Measurements from ENCODE around the gene DLG5. TPM values are rescaled to one million over a fixed set of nuclear protein-coding genes. Genes with fewer than 3 reads are reported as not detected.

The DLG5 gene
- total RNA-seq, 3 donors from 2014 or later, result 28.9 to 78.3 (median 35.1) TPM

DNA sequence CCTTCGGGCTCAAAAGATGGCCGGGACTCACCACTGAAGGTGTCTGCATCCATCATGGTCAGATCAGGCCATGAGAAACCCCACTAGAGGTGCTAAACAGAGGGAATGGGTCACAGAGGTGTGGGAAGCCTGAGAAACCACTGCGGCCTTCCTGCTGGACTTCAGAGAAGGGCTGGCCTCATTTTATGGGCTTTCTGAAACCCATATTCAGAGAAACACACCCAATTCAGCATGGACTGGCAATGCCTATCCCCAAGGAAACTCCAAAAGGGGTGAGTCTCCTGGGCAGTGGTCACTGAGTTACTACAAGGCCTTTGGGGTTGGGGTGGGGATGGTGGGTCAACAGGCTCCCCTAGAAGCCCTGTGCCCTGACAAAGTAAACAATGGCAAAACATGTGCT lies 58.0 kb downstream of the DLG5 start:
- Histone ChIP-seq H3K4me3 (no peak overlapping the region), H3K4me1 (ENCODE audit: low read depth) (peaks cover 12% of the 10 kb centered on the region), H3K9me3 (no peaks in the 10 kb centered on the region), H3K36me3 (ENCODE audit: low read depth) (no peaks in the 10 kb centered on the region)
- intact Hi-C loops (cut with DNase I, micrococcal nuclease), result no loop called here
- TF ChIP-seq, protein P1, sequence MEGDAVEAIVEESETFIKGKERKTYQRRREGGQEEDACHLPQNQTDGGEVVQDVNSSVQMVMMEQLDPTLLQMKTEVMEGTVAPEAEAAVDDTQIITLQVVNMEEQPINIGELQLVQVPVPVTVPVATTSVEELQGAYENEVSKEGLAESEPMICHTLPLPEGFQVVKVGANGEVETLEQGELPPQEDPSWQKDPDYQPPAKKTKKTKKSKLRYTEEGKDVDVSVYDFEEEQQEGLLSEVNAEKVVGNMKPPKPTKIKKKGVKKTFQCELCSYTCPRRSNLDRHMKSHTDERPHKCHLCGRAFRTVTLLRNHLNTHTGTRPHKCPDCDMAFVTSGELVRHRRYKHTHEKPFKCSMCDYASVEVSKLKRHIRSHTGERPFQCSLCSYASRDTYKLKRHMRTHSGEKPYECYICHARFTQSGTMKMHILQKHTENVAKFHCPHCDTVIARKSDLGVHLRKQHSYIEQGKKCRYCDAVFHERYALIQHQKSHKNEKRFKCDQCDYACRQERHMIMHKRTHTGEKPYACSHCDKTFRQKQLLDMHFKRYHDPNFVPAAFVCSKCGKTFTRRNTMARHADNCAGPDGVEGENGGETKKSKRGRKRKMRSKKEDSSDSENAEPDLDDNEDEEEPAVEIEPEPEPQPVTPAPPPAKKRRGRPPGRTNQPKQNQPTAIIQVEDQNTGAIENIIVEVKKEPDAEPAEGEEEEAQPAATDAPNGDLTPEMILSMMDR (IDR thresholded peaks at IDR 0.05), result no peak
- DNase-seq (no peak), ATAC-seq (no peak)

DNA sequence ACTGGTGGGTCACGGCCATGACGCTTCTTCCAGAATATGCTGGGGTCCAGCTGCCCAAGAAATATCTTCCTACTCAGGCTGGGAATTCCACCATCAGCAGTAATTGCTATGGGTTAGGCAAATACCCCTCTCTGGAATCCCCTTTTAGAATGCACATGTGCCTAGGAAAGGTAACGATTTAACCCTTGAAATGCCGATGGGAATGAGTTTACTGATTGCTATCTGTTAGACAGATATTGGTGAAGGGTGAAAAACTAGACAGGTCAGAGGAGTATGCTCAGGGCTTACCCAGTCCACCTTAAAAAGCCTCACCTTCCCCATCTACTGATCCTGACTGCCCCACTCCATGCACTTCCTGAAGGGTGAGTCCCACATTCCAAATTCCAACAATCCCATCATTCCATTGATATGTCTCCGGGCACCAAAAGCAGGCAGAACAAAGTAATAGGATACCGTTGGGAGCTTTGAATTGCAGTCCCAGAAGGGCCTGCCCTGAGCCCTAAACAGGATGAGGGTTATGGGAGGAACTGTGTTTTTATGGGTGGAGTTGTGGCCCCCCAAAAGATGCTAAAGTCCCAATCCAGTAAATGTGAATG lies 59.3 kb downstream of the DLG5 start:
- intact Hi-C loops (cut with DNase I, micrococcal nuclease), result no loop called here
- Histone ChIP-seq H3K4me1 (ENCODE audit: low read depth) (peaks cover 12% of the 10 kb centered on the region), H3K4me3 (no peak overlapping the region), H3K36me3 (ENCODE audit: low read depth) (no peaks in the 10 kb centered on the region), H3K9me3 (no peaks in the 10 kb centered on the region)
- ATAC-seq, result no peak
- TF ChIP-seq, protein P1 (IDR thresholded peaks at IDR 0.05), result no peak
- no peak for DNase-seq

DNA sequence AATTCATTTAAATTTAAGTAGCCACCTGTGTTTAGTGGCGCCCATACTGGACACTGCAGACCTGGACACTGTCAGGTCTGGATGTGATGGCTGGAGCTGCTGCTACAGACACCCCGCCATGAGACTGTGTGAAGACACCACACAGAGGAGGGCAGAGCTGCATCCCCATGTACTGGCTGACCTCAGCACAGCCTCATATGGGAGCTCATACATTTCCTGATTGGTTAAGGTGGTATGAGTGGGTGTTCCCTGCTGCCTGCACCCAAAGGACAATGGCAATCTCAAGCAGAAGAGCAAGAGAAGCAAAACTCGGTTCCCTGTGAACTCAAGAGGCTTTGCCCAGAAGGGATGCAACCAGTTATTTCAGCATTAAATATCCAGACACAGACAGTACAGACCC lies 60.0 kb downstream of the DLG5 start:
- peaks cover 12% of the 10 kb centered on the region for H3K4me1 ChIP-seq (ENCODE audit: low read depth)
- ATAC-seq, result peak; percentile 26
- no peaks in the 10 kb centered on the region for H3K9me3 ChIP-seq
- no peak for DNase-seq
- TF ChIP-seq, protein P1 (IDR thresholded peaks at IDR 0.05), result no peak
- no peak overlapping the region for H3K4me3 ChIP-seq
- intact Hi-C loops (cut with DNase I, micrococcal nuclease), result no loop called here
- H3K36me3 ChIP-seq (ENCODE audit: low read depth), result no peaks in the 10 kb centered on the region

DNA sequence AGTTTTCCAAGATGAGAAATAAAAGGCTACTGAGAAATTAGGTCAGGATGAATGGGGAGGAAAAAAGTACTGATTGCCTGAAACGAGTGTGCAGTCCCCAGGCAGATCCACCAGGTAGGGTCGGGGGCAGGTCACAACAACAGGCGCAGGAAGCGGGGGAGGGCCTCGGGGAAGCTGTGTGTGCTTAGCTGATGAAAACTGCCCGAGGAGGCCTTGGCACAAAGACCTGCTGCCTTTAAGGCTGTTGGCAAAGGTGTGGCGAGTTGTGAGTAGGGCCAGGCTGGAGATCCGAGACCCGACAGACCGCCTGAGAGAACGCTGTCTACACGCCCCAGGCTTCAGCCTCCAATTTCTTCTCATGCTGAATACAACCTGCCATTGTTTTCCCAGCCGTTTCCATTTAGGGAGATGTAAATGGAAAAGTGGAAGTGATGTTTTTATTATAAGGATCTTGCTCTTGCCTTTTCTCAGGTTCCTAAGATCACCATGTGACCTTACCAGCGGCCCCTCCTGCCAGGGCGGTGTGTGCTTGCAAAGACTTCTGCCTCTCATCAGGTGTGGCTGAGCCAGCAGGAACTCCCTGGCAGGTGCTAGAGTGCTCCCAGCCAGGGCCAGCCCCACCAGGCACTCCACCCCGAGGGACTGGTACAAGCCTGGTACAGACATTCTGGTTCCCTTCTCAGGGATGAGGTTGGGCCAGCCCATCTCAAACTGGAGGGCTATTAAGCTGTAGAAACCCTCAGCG lies 60.8 kb downstream of the DLG5 start:
- Histone ChIP-seq H3K4me3 (no peak overlapping the region), H3K4me1 (ENCODE audit: low read depth) (peaks cover 12% of the 10 kb centered on the region), H3K36me3 (ENCODE audit: low read depth) (no peaks in the 10 kb centered on the region), H3K9me3 (no peaks in the 10 kb centered on the region)
- ATAC-seq (peak; percentile 90), DNase-seq (peak; percentile 65 to 74 (median 72))
- TF ChIP-seq, protein P1 (IDR thresholded peaks at IDR 0.05), result no peak
- intact Hi-C loops (cut with DNase I, micrococcal nuclease), result no loop called here

DNA sequence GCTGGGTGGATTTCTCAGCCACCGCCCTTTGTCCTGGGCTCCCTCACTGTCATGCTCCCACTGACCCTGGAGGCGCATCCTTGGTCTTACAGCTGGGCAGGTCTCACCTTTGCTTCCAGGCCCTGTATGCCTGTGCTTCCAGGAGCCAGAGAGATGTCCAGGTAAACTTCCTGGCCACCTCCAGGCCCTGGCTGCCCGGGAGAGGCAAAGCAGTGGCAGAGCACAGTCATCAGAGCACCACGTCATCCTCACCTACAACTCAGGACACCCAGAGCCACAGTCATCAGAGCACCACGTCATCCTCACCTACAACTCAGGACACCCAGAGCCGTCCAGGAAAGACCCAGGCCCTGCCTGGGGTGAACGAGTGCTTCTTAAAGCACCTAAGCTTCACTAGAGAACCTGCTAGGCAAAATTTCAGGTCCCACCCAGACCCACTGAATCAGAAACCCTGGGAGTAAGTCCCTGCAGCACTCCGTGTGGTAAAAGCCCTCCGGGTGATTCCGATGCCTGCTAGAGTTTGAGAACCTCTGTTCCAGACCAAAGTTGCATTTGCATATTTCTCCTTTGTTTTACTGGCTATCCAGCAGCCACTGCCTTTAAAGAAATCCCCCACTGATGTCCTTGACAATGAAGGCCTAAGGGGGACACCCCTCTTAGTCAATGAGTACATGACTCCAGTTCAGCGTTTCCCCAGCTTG lies 62.3 kb downstream of the DLG5 start:
- peaks cover 12% of the 10 kb centered on the region for H3K4me1 ChIP-seq (ENCODE audit: low read depth)
- H3K4me3 ChIP-seq, result no peak overlapping the region
- DNase-seq, result no peak
- no peaks in the 10 kb centered on the region for H3K36me3 ChIP-seq (ENCODE audit: low read depth)
- H3K9me3 ChIP-seq, result no peaks in the 10 kb centered on the region
- TF ChIP-seq, protein P1 (IDR thresholded peaks at IDR 0.05), result no peak
- intact Hi-C loops (cut with DNase I, micrococcal nuclease), result no loop called here
- no peak for ATAC-seq

Data from mucosa of descending colon (tissue), 3 donors.